B cell (primary cell): ENCODE results near the gene LIF.

Source experiments
- EZH2 ChIP-seq: IDR thresholded peaks from 2 replicates; pipeline ENCODE4 v1.6.1; 2012; ENCODE audit warnings: borderline replicate concordance, low read depth, mild to moderate bottlenecking, moderate library complexity, low read length; ENCODE audit not compliant: insufficient read depth, poor library complexity, severe bottlenecking
- TF ChIP-seq, protein P1 (sequence below): fragments of 200-600 bp; IDR thresholded peaks from one replicate; pipeline ENCODE4 v1.8.0; 2022; ENCODE audit warnings: antibody characterized with exemption, mild to moderate bottlenecking

DNA sequence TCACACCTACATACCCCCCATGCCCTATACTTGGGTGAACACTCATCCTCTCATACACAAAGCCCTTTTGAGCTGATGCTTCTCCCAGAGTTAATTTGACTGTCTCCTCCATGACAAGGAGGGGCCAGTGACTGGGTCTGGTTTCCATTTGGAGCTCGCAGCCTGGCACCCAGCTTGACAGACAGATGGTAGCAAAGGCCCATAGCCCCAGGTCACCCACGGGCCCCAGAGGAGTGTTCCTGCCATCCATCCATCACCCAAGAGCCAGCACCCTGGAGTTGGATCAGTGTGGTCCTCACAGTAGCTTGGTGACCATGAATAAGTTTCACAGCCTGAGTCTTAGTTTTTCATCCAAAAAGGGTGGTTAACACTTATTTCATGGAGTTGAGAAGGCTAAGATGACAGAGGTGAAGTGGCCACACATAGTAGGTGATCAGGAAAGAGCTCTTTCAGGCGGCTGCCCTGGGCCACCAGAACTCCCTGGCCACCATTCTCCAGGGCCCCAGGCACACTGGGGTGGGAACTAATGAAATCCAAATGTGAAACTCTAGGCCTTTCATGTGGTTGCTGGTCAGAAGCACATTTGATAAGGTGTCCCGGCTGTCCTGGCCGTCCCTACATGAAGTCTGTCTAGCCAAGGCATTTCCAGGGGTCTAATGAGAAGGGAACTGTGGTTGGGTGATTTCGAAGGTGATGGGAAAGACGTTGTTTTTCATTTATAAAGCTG lies 42.4 kb downstream of the LIF start:
- TF ChIP-seq, protein P1, sequence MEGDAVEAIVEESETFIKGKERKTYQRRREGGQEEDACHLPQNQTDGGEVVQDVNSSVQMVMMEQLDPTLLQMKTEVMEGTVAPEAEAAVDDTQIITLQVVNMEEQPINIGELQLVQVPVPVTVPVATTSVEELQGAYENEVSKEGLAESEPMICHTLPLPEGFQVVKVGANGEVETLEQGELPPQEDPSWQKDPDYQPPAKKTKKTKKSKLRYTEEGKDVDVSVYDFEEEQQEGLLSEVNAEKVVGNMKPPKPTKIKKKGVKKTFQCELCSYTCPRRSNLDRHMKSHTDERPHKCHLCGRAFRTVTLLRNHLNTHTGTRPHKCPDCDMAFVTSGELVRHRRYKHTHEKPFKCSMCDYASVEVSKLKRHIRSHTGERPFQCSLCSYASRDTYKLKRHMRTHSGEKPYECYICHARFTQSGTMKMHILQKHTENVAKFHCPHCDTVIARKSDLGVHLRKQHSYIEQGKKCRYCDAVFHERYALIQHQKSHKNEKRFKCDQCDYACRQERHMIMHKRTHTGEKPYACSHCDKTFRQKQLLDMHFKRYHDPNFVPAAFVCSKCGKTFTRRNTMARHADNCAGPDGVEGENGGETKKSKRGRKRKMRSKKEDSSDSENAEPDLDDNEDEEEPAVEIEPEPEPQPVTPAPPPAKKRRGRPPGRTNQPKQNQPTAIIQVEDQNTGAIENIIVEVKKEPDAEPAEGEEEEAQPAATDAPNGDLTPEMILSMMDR, result no peak
- TF ChIP-seq EZH2, result no peak
